ENCODE measurements around the gene SPEF2. TPM values are rescaled to one million over a fixed set of nuclear protein-coding genes. Genes with fewer than 3 reads are reported as not detected.

SPEF2 gene
- total RNA-seq, 1 donor from 2014 or later, result 12.1 TPM

- H3K4me3 Mint-ChIP-seq, result no peak overlapping the region
- no peak for DNase-seq (ENCODE audit: low spot score in 2 of 2, unreplicated experiment in 2 of 2)
- TF ChIP-seq CTCF (IDR thresholded peaks at IDR 0.05; ENCODE audit: unreplicated experiment), result no peak
- peaks cover 4% of the 10 kb centered on the region for H3K9me3 Mint-ChIP-seq
- no peaks in the 10 kb centered on the region for H3K27me3 Mint-ChIP-seq (ENCODE audit: low read depth)
- H3K27ac Mint-ChIP-seq, result no peak overlapping the region
- H3K36me3 Mint-ChIP-seq, result no peaks in the 10 kb centered on the region
- H3K4me1 Mint-ChIP-seq, result peaks cover 7% of the 10 kb centered on the region
Measured at GRCh38 chr5:35656721-35657120, 39.1 kb downstream of the SPEF2 start.

GRCh38 chr5:35657877-35658276 is 40.2 kb downstream of the SPEF2 start:
- peaks cover 15% of the 10 kb centered on the region for H3K9me3 Mint-ChIP-seq
- H3K4me3 Mint-ChIP-seq, result no peak overlapping the region
- H3K4me1 Mint-ChIP-seq, result peaks cover 7% of the 10 kb centered on the region

GRCh38 chr5:35659556-35659955 is 41.9 kb downstream of the SPEF2 start:
- H3K9me3 Mint-ChIP-seq, result peaks cover 21% of the 10 kb centered on the region
- H3K27me3 Mint-ChIP-seq (ENCODE audit: low read depth), result no peaks in the 10 kb centered on the region
- no peak for DNase-seq (ENCODE audit: low spot score in 2 of 2, unreplicated experiment in 2 of 2)
- peaks cover 7% of the 10 kb centered on the region for H3K4me1 Mint-ChIP-seq
- H3K27ac Mint-ChIP-seq, result no peak overlapping the region
- peaks cover 10% of the 10 kb centered on the region for H3K36me3 Mint-ChIP-seq
- TF ChIP-seq CTCF (IDR thresholded peaks at IDR 0.05; ENCODE audit: unreplicated experiment), result no peak
- H3K4me3 Mint-ChIP-seq, result no peak overlapping the region

More at GRCh38 chr5:35657877-35658276, 40.2 kb downstream of the SPEF2 start:
- no peak for DNase-seq (ENCODE audit: low spot score in 2 of 2, unreplicated experiment in 2 of 2)
- TF ChIP-seq CTCF (IDR thresholded peaks at IDR 0.05; ENCODE audit: unreplicated experiment), result no peak
- H3K27ac Mint-ChIP-seq, result no peak overlapping the region
- no peaks in the 10 kb centered on the region for H3K27me3 Mint-ChIP-seq (ENCODE audit: low read depth)
- peaks cover 10% of the 10 kb centered on the region for H3K36me3 Mint-ChIP-seq

- no peak overlapping the region for H3K27ac Mint-ChIP-seq
Measured at GRCh38 chr5:35660451-35660850, 42.8 kb downstream of the SPEF2 start.

GRCh38 chr5:35664584-35664983 is 46.9 kb downstream of the SPEF2 start:
- no peak for TF ChIP-seq CTCF (IDR thresholded peaks at IDR 0.05; ENCODE audit: unreplicated experiment)
- peaks cover 13% of the 10 kb centered on the region for H3K36me3 Mint-ChIP-seq
- H3K4me3 Mint-ChIP-seq, result no peak overlapping the region
- H3K4me1 Mint-ChIP-seq, result no peaks in the 10 kb centered on the region
- no peak overlapping the region for H3K27ac Mint-ChIP-seq
- H3K9me3 Mint-ChIP-seq, result peaks cover 24% of the 10 kb centered on the region
- DNase-seq (ENCODE audit: low spot score in 2 of 2, unreplicated experiment in 2 of 2), result no peak
- no peaks in the 10 kb centered on the region for H3K27me3 Mint-ChIP-seq (ENCODE audit: low read depth)

More at GRCh38 chr5:35660451-35660850, 42.8 kb downstream of the SPEF2 start:
- no peak overlapping the region for H3K4me3 Mint-ChIP-seq
- no peaks in the 10 kb centered on the region for H3K27me3 Mint-ChIP-seq (ENCODE audit: low read depth)
- H3K36me3 Mint-ChIP-seq, result peaks cover 10% of the 10 kb centered on the region
- no peak for TF ChIP-seq CTCF (IDR thresholded peaks at IDR 0.05; ENCODE audit: unreplicated experiment)
- peaks cover 21% of the 10 kb centered on the region for H3K9me3 Mint-ChIP-seq
- no peak for DNase-seq (ENCODE audit: low spot score in 2 of 2, unreplicated experiment in 2 of 2)
- H3K4me1 Mint-ChIP-seq, result peaks cover 7% of the 10 kb centered on the region

- no peak for DNase-seq (ENCODE audit: low spot score in 2 of 2, unreplicated experiment in 2 of 2)
- Mint-ChIP-seq H3K36me3 (peaks cover 13% of the 10 kb centered on the region), H3K4me3 (no peak overlapping the region), H3K9me3 (peaks cover 24% of the 10 kb centered on the region), H3K4me1 (no peaks in the 10 kb centered on the region), H3K27ac (no peak overlapping the region), H3K27me3 (ENCODE audit: low read depth) (no peaks in the 10 kb centered on the region)
- TF ChIP-seq CTCF (IDR thresholded peaks at IDR 0.05; ENCODE audit: unreplicated experiment), result no peak
Measured at GRCh38 chr5:35665096-35665495, 47.4 kb downstream of the SPEF2 start.
